ENCODE measurements around the gene NPS.

Gene NPS

DNA sequence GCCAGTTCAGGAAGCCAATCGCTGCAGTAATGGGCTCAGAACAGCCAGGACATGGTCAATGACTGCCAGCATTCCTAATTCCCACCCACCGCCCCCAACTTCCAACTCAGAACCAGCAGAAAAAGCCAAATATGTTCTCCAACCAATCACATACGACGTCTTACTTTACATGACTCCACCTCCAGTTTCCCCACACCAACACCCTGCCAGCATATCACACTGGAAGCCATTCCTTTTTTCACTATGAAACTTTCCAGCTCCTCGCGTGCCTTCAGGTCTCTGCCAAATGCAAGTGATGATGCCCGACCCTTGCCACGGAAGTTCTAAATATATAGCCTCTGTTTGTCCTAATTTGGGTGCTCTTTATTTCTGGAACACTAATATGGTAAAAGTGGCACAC is 12.5 kb downstream of the NPS start:
- no peak for DNase-seq

DNA sequence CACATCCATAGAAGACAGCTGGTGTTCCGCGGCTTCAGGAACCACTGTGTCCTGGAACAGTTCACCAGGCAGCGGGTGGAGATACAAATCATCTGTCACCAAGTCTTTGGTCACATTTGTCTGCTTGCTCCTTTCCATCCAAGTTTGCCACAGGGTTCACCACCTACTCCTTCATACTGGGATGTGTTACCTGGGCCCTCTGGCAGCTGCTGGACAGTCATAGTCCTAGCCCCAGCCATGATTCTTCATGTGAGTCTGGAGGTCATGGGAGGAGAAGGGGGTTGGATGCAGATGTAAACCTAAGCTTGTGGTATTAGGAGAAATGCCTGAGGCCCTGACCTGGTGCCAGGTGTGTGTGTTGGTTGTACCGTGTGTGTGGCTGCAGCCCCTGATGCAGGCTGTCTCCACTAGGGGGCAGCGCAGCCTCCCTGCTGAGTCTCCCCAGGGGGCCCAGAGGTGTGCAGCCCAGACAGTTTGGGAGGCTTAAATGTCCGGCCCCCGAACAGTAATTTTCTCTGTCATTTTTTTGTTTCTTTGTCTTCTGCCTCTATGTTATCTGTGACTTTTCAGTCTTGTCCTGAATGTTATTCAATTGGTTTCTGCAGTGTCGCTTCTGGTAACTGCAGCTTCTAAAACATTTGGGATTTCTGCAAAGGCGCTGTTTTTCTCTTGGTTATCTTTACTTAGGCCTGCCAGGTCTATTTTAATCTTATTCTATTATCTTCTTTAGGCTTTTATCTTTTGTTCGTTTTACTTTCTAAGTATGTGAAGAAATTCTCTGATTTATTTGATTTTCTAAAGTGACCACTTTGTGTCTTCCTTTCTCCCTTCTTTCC is 14.8 kb downstream of the NPS start:
- DNase-seq, result peak in 1 of 5 donors; percentile 6

DNA sequence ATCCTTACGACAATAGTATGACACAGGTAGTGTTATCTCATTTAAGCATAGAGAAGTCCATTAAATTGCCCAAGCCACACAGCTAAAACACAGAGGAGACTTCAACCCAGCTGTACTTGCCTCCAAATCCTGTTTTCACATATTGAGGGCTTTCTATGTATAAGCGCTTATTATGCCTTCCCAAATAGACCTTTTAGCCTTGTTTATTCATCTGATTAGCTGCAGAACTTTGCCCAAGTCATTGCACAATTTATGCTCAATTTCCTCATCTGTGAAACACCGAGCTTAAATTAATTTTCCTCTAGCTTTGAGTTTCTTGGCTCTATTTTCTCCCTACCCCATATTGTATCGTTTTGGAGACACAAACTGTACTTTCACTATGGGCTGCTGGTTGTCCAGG is 15.5 kb downstream of the NPS start:
- no peak for DNase-seq

DNA sequence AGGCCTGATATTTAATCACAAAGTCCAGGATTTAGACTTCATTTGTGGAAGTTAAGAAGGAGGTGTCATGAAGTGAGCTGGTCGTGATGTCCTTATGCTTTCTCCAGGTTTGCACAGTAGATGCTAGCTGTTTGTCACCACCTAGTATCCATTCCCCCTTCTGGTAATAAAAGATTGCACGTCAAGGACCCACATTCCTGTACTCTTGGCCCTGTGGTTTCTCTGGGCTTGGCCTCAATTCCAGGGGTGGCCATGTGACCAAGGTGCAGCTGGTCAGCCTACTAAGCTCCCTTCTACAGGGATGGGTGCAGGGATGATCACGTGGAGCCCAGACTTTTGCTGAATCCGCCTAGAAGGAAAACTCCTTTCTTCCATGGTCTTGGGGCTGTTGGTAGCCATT is 16.5 kb downstream of the NPS start:
- no peak for DNase-seq

DNA sequence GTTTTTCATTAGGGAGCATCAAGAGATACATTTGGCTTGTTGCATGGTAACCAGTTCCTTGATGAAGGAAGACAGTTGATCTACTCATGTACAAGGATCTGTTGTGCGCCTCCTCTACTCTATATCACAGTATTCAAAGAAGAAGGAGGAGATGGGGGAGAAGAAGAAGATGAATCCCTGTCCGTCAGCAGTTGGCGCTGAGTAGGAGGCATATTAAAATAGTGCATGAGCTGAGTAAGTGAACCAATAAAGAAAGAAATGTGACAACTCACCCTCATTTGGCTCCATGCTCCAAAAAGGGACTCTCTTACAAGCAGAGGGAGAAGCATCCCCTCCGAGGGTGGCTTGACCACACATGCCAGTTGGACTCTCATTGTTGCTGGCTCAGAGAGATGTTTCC is 20.1 kb downstream of the NPS start:
- no peak for DNase-seq

DNA sequence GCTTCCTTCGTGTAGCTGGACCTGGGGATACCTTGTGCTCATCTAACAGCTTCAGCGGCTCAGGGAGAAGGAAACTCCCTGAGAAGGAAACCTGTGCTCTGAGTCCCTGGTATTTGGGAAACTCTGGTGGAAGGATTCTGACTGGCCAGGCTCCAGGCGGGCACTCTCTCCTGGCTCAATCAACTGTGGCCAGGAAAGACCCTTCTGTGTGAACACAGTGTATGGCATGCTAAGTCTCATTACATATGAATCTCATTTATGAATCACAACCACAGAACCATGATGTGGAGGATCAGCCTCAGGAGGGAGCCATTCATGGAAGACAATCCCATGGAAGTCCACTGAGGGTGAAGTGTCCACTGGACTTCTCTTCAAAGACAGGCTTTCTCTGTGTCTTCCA is 20.9 kb downstream of the NPS start:
- DNase-seq, result no peak

DNA sequence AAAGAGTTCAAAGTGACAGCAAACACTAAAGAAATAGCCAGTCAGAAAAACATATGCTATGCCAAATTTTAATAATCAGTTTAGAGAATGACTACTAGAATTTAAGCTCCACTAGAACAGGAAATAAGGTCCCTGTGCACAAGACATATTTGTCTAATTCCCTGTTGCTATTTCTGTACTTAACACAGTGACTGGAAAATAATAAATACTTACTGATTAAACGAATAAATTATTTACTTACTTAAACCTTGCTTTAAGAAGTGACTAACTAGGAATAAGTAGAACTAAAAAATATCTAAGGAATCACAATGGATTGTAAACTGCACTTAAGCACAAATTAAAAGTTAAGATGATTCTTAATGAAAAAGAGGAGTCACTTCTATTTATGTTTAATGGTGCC is 22.3 kb downstream of the NPS start:
- no peak for DNase-seq

DNA sequence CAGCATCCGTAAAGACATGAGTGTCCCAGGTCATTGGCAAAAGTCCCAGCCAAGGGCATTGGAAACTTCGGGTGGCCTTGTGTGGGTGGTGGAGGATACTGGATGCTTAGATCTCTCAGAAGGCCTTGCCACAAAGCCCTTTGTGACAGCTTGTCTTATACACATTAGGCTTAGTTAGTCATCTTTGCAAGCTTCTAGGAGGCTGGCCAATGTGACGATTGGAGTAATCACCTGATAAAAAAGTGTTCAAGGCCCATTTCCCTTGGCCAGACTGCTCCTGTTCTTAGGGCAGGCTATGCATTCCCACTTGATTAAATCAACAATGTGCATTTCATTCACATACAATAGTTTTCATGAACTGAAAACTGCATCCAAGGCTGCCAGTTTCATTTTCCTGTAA is 26.9 kb downstream of the NPS start:
- no peak for DNase-seq

DNA sequence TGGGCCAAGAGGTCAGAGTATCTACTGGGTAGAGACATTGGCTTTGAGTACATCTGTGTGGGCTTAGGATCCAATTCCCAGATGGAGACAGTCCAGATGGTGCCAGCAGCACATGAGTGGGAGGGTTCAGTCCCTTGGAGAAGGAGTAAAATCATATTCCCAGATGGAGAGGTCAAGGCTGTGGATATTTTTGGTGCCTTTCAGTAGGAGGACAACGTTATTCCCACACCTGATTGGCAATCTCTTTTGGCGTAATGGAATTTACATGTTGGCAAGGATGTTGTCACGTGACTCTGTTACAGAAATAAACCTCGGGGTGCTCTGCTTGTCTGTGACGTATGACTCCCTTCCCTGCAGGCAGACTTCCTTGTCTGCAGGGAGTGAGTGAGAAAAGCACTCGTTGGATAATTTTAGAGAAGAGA is 27.6 kb downstream of the NPS start:
- no peak for DNase-seq

DNA sequence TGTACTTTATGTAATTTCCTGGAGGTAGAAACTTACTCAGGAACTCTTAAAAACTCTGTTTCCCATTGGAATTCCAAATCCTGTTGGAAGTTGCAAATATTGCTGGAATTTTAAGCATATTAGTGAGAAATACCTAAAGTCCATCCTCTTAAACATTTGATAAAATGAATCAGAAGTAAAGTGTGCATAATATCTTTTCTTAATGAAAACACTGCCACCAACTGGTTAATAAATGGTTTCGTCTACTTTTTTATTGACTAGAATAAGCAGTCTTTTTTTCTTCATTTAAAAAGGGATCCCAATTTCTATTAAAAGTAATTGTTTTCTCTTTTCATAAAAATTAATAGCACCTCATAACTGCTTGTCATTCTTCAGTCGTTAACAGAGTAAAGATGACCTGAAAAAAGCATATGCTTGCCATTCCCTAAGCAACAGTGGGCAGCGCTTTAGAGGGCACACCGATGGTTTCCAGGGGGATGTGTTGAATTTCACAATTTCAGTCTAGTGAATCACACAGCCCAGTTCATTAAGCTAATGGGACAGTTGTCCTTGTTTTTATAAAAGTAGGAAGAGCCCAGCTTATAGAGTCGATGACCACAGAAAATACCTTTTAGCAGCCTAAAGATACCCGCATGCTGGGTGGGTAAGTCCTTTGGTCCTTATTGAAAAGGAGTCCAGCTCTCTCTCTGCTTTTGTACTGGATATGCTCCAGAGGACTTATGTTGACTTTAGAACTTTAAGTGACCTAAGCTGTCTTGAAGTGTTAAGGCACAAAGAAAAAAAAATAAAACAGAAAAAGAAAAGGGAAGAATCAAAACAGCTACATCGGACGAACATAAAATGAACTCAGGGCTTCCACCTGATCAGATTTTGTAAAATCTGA is 28.5 kb downstream of the NPS start:
- DNase-seq, result no peak

DNA sequence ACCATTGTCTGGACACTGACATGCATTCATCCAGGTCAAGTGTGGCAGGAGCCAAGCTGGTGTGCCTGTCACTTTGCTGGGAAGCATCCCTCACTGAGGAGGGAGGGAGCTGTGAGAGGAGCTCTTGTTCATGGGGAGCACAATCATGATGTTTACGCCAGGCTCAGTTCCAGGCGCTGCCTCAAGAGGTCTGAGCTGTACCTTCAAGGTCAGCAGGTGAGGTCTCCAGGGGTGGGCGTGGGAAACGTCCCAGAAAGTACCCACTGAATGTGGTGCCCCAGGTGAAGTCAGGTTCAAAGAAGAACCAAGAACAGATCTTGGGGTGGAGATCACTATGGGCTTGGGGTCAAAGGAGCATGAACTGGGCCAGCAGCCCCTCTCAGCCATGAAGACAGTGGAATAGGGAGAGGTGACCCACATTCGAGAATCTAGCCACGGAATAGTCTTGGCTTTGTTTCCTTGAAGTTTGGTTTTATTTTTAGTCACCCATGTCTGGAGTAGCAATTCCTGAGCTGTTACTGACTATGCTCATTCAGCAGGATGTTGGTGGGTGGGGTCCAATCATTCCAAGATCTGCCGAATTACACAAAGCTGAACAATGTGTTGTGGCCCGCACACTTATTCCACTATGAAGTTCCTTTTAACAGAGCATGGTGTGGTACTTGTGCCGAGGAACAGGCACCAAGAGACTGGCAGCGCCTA is 29.3 kb downstream of the NPS start:
- DNase-seq, result no peak

DNA sequence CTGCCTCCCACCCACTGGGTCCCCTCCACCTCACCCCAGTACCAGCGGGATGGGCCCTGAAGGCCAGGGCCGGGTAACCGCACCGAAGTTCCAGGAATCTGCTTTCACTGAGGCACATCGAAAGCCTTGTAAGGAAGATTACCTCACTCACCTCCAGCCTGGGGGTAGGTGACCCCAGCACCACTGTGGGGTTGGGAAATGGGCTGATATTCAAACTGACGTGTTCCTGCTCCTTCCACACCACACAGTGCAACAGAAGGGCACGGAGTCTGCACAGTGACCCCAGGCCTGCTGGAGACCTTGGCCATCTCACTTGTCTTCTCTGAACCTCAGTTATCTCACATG is 29.8 kb downstream of the NPS start:
- no peak for DNase-seq

DNA sequence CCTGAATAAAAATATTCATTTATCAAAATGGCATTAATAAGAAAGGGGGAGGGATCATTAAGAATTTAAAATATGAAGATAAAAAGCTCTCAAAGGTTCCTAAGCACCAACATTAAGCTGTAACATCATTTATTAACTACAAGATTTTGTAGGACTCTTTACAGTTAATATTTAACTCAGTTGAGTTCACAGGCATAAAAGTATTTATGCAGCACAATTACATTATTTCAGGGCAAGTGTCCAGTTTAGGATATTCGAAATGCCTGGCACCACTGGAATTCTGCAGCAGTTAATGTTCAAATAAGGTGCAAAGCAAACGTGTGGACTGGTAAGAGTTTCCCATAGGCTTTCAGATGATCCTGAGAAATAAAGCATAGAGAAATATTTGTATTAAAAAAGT is 30.5 kb downstream of the NPS start:
- DNase-seq, result no peak

DNA sequence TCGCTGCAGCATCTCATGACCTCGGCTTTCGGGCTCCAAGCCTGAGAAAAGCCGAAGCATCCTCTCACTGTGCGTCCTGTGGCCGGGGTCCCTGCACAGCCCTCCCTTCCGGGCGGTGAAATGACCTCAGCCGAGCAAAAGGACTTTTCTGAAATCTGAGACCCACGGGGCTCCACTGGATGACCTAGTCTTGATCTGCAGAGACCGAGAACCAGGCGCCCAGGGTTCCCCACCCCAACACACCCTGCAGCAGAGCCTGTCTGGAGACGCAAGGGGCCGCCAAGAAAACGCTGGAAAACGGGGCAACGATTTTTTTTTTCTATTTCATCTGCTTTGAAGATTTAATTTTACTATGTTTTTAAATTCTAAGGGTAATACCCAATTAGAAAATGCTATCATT is 31.7 kb downstream of the NPS start:
- no peak for DNase-seq

DNA sequence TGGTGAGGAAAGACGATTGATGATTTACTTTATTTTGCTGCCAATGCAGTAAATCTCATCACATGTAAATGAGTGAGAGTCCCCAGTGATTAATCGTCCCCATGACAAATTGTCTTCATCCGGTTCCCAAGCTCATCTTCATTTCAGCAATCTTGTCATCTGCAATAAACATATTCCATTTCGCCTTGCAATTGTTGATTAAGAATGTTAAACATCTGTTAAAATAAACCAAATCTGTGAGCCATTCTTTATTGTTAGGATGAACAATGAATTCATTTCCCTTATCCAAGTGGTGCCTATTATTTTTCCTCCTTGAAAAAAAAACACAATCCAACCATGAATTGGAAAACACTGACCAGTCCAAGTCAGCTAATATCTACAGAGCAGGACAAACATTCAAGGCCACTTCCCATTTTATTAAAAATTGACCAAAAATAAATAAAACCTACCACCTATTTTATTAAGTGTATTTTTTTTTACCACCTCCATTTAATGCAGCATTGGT is 36.5 kb downstream of the NPS start:
- no peak for DNase-seq

DNA sequence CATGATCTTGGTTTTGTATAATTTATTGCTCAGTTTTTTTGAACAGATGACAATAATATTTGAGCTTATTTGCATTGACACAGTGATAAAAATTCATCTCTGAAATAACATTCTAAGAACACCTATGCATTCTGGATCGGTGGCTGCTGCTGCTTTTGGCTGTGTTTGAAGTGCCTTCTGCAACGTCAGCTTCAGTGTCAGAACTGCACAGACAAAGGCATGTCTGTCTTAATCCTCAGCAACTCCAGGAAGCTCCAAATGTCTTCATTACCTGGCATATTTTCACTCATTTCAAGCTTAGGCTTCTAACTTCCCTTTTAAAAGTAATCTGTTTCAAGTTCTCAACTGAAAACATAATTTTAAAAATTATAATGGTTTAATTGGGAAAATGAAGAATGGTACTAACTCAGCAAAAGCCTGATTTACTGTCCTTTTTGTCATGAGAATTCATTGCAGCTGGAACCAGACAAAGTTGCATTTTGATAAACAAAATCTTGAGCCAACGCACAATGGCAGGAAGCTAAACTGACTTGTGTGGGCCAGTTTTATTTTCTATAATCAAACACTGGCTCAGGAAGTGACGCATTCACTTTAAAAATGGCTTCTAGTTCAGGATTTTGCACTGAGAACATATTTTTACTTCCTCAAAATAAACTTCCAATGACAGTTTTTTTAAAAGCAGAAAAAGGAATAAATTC is 38.7 kb downstream of the NPS start:
- DNase-seq, result no peak

DNA sequence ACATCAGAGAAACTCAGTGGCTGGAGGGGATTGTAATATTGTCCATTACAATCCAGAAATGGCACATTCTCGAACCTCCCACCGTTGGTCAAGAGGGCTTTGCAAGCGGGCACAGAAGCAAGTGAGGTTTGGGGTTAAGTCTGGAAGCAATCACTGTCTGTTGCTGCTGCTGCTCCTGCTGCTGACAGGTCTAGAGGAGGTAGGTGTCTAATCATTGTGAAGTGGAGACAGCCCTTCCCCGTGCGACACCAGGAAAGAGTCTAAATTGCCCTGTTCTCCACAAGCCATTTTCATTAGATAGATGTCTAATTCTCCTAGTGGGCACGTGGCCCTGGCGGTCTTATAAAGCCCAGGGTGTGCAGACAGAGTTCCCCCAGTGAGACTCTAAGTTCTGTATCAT is 43.5 kb downstream of the NPS start:
- no peak for DNase-seq

DNA sequence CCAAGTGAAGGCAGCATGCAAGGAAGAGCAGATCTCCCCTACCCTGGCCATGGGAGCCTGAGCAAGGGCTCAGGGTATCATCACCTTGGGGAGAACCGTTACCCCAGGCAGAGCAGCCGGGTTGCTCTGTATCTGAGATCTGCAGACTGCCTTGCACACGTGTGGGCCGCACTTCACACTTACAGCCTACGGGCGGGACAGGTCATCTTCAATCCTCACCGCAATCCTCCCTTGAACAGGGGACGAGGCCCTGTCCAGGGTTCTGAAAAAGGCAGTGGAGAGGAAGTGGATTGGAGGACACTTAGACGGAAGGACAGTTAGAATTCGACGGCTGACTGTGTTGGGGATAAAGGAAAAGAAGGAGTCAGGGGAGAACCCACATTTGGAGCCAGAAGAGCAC is 51.4 kb downstream of the NPS start:
- no peak for DNase-seq

Data from T-helper 1 cell (primary cell).